ENCODE results near the gene RPL19.
A peak's percentile ranks its signal among the peaks of the same experiment; 100 is the strongest.

The RPL19 gene

DNA sequence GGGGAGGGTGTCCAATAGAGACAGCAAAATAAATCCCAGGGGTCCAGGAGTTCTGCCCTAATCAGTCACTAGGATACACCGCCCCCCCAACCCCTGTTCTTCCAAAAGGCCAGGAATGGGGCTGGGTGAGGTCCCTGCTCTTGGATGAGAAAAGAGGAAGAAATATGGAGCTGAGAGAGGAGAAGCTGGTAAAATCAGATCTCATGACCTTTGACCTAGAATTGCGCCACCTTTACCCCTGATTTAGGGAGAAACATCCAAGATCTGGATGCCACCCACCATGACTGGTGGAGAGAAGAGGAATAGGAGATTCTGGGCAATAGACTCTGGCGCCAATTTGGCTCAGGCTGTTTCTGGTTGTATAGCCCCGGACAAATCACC lies 1.9 kb upstream of the RPL19 start:
- DNase-seq = no peak

DNA sequence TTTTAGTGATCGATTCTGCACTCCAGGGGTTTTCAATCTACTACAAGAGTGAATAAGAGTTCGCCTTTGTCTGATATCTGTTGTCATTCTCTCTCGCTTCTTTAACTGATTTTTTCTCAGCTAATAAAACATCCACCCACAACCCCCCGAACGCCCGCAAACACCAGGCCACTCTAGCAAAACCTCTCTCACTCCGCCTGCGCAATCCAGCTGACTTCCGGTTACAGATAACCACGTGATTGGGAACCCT lies 338 bp upstream of the RPL19 start:
- peak; percentile 97 for DNase-seq

GRCh38 chr17:39200957-39201510 lies 951 bp downstream of the RPL19 start:
- no peak for DNase-seq

- no peak for DNase-seq
Measured at GRCh38 chr17:39204245-39204644, 4.2 kb downstream of the RPL19 start.

GRCh38 chr17:39205112-39205526 lies 5.0 kb downstream of the RPL19 start:
- DNase-seq = no peak

- DNase-seq = no peak
Measured at GRCh38 chr17:39208136-39208535, 8.1 kb downstream of the RPL19 start.

DNA sequence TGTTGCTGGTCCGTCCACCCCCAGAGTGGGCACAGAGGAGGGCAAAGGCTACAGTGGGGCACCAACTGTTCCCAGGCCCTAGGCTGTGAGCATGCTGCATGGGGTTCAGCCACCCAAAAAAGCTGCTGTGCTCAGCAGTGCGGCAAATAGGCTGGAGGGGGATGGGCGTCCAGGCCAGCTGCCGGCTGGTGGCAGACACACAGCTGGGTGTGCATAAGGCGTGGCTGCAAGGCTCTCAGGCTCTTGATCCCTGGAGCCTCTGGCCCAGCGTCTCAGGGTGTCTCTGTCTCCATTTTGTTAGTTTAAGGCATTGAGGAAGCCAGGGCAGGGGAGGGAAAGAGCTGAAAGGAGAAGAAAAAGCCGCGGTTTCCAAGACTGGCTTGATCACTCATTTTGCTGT lies 8.8 kb downstream of the RPL19 start:
- DNase-seq = peak; percentile 2

DNA sequence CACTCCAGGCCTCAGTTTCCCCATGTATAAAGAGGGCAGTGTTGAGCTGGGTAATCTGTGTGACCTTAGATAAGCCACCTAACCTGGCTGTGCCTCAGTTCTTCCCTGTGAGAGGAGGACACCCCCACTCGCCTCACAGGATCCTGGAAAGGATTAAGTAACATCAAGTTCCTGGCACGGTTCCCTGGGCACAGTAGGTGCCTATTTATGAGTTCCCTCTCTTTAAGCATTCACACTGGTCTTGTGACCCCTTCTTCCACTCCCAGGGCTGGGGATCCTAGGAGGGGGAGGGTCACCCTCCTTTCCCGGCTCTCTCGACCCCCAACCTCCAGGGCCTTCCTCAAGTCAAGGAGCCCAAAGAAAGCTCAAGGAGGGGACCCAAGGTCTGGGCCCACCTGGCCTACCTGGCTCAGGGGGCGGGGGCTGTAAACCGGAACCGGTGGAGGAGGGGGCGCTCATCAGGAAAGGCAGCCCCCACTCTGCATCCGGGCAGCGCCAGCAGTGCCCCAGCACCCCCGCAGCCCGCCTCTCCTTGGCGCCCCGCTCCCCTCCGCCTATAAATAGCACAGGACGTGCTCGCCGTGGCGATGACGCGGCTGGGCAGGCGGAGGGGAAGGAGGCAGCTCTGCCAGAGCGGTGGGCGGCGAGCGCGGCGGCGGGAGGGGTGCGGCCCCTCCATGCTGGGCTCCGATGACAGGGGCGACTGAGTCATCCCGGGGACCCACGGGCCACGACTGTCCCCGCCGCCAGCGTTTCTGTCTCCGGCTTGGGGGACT lies 9.4 kb downstream of the RPL19 start:
- DNase-seq = peak; percentile 7

- DNase-seq = no peak
Measured at GRCh38 chr17:39210093-39210434, 10.0 kb downstream of the RPL19 start.

GRCh38 chr17:39212195-39212810 lies 12.2 kb downstream of the RPL19 start:
- no peak for DNase-seq

DNA sequence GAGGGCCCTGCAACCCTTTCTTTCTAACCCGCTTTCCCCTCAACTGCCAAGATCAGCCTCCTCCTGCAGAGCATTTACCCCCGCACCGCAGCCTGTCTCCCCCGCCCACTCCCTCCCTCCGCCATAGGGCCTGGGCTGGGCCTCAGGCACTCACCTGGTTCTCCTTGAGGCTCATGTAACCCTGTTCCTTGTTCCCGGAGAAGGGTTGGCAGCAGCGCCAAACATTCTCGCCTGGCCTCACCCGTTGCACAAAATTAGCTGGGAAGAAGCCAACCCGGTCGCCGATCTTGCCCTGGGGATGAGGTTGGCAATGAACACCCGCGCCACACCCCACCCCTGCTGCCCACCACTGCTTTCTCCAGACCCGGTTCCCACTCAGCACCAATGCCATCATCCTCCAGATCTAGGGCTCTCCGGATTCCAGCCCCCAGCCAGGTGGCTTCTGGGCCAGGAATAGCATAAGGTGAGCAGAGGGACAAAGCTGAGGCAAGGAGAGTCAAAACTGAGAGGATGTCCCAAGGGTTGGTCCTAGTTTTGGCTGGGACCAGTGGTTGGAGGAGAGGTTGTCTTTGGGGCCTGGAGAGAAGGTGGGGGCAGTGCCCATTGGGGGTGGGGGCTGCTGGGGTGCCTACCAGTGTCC lies 12.9 kb downstream of the RPL19 start:
- no peak for DNase-seq

DNA sequence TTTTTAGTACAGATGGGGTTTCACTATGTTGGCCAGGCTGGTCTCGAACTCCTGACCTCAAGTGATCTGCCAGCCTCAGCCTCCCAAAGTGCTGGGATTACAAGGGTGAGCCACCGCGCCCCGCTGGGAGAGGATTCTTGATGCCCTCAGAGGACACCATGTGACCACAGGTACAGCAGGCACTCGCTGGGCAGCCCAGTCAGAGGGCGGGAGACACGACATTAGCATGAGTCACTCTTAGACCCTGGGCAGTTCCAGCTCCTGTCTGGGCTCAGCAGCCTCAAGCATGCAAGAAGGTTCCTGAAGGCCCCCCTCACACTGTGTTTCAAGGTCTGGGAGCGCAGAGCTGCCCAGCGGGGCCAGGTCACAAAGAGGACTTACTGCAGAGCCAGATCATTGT lies 13.8 kb downstream of the RPL19 start:
- DNase-seq = no peak

DNA sequence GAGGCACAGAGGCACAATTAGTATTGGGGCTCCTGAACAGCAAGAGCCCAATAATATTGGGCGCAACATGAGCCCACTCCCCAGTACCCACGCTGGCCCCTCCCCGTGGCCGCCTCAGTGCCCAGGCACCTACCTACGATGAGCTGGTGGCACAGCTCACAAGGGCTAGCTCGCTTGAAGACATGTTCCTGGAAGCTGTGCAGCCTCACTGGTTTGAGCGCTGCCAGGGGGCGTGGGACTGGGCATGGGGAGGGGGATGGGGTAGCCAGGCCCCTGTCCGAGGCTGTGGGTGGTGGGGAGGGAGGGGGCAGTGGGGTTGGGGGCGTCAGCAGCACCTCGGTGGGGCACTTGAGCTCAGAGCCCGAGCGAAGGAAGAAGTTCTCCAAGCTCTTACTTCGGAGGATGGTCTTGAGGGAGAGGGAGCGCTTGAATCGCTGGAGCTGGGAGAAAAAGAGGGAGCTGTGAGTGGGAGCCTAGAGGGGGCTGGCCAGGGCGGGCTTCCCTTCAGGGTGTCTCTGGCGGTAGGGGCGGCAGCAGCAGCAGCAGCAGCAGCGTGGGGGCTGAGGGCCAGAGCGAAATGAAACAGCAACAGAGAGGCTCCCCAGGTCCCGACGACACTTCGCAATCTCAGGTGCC lies 17.8 kb downstream of the RPL19 start:
- no peak for DNase-seq

DNA sequence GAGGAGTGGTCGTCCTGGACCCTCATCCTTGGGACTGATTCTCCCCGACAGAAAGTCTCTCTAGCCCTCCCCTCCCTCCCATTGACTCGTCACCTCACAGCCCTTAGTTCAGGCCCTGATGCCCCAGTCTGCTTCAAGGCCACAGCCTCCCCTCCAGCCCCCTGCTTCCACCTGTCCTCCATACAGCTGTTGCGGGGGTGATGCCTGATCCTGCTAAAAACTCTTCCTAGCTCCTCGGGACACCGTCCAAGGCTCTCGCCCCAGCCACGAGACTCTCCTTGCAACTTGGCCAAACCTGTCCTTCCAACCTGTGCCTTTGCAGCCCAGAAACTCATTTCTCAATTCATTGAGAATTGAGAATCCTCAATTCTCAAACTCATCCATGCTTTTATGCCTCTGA lies 18.8 kb downstream of the RPL19 start:
- no peak for DNase-seq

- no peak for DNase-seq
Measured at GRCh38 chr17:39219647-39220154, 19.6 kb downstream of the RPL19 start.

- DNase-seq = no peak
Measured at GRCh38 chr17:39221572-39221971, 21.5 kb downstream of the RPL19 start.

- DNase-seq = no peak
Measured at GRCh38 chr17:39222151-39222550, 22.1 kb downstream of the RPL19 start.

DNA sequence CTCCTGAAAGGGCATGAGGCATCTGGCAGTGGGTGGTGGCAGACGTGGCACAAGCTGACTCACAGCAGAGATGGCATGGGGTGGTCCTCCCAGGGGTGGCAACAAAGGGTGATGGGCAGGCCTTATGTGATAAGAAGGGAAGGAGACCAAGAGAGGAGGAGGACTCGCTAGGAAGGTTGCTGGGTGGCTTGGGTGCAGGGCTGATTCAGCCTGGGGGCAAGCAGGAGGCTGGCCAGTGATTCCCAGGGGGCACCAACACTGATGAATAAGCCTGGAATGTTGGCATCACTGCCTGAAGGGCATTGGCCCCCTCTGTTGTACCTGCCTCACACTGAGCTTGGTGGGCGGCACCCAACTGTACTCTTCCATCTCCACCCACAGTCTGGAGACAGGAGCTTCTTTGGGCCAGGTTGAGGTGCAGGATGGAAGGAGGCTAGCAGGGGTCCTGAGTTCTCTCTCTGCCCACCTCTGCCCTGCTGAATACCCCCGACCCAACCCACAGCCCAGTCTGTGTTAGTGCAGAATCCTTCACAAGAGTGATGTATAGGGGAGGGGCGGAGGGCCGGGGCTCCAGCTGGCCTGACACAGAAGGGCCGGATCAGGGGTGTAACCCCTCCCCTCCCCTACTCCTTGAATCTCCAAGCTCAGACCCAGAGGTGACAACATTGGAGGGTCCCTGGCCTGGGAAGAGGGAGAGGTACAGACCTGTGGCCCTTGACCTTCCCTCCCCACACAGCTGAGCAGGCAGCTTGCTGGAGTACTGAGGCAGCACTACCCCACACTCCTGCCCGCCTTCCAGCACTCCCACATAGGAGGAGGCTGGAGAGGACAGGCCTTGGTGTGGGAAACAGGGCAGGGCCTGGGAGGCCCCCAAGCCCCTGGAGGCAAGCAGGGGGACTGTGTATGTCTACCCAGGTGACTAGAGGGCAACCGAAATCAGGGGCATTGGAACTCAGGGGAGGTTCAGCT lies 23.1 kb downstream of the RPL19 start:
- DNase-seq = no peak

- DNase-seq = no peak
Measured at GRCh38 chr17:39223907-39224777, 24.1 kb downstream of the RPL19 start.

- DNase-seq = no peak
Measured at GRCh38 chr17:39224778-39225307, 24.8 kb downstream of the RPL19 start.

- DNase-seq = no peak
Measured at GRCh38 chr17:39225308-39225958, 25.4 kb downstream of the RPL19 start, which contains the start of gene STAC2. STAC2 (minus strand) TSS chr17:39225945; CDS start chr17:39225502, 443 bp downstream.

Measured in NCI-H1092 treated with DMSO at 0.1 percent for 48 hours (cell line).